Raji (cell line): ENCODE data around the gene ZFP1.

Source experiments
- POLR2A ChIP-seq: IDR thresholded peaks from 2 replicates; pipeline ENCODE4 v1.6.1; 2011; ENCODE audit warnings: low read depth, low read length, control low read depth; ENCODE audit not compliant: insufficient read depth

ZFP1 gene

DNA sequence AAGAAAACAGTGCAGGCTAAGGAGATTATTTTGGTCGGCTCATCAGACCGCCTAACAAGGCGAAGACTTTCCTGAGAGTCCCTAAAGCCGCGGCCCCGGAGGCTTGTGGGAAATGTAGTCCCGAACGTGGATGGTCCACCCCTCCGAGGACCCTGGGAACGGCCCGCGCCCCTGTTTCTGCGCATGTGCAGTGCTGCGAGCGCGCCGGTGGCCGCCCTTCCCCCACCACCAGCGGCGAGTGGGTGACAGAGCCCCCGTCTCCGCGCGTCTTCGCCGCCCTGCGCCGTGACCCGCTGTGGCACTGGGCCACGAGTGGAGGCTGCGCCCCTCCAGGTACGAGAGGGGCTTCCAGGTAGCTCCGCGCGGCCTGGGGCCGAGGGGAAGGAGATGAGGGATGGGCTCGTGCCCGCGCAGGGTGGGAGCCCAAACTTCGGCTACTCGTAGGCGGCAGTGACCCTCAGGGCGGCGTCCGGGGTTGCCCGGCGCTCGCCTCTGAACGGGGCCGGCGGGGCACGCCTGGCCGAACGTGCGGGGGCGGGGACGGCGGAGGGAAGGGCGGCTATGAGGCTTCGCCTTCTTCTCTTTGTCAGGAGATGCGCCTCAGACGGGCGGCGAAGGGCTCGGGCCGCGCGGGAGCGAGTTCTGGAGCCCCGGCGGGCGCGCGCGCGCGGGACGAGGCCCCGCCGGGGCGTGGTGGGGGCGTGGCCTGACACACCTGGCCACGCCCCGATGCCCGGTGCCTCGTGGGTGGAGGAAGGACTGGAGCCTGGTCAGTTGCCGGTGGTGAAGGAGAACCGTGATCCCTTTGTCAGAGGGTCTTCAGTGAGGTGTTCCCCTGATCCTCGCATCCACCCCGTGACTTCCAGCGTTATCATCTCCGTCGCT lies at the start of gene ZFP1:
TSS of gene ZFP1 (plus strand) at position 214 of the 885 bp plus-strand sequence. CDS start 4,428 bp downstream, outside the sequence.
- TF ChIP-seq POLR2A: peak; percentile 86

DNA sequence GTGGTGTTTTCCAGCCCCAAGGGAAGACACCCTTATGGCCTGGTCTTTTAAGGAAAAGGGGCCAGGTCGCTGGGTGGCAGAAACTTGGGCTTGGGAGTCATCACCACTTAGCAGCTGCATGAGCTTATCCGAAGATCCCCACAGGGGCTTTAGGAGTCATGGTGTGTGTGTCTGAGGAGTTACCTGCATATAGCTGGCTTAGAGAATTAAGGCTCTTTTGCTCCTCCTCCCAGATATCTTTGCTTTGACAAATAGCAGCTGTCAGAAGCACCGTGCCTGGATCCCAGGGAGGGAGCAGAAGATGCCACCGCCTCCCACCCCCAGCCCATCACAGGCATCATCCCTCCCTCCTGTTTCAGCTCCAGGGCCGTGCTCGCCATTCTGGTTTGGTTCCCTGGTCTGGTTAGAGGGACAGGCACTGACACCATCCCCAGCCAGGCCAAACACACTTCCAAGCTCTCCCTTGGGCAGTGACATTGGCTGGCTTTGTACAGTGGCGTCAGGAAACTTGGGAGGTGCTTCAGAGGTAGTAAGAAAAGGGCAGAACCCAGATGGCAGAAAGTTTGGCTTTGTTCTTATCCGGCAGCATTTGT lies 49.2 kb upstream of the ZFP1 start:
- TF ChIP-seq POLR2A: no peak

DNA sequence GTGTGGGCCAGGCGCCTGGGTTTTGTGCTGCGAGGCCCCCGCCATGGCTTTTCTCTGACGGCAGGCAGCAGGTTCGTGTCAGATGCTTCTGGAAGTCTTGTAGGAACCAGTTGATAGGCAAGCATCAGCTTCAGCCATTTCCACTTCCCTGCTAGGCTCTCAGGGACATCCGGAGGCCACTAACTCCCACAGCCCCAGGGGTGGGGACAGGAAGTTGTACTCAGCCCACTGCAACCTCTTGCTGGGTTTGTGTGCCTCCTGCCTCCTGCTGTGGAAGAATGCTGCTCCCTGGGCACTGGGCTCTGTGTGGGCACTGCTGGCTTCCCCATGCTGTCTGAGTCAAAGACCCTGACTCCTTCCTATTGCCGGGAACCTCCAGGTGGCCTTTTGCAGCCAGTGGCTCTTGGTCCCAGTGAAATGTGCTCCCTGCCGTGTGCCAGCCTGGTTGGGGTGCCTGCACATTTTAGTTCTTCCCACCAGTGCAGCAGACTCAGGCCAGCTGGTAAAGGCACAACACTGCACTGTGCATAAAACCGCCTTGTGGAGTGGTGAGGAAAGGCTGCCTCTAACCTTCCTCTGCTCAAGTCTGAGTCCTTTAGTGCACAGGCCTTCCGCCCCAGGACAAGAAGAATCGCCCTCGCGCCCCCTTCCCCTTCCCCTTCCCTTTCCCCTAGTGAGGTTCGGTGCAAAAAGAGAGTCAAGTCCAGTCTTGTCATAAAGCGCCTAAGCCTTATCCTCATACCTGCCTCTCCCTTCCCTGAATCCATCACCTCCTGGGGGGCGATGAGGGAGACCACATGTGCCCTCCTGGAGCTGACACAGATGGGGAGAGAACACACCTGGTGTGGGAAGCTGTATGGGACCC lies 48.4 kb upstream of the ZFP1 start:
- no peak for TF ChIP-seq POLR2A

DNA sequence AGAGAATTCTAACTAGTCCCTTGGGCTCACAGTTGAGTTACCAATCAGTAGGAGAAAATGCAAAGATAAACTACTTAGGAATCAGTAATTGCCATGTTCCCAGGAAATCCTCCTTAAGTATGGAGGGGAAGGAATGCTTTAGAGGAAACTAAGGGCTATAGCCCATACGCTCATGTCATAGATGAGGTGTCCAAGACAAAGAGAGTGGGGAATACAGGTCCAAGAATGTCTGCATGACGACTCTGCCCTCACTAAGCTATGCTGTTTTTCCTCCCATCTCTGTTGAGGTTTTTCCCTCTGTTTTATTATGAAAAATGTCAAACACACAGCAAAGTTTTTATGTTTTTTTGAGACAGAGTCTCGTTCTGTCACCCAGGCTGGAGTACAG lies 47.7 kb upstream of the ZFP1 start:
- no peak for TF ChIP-seq POLR2A

DNA sequence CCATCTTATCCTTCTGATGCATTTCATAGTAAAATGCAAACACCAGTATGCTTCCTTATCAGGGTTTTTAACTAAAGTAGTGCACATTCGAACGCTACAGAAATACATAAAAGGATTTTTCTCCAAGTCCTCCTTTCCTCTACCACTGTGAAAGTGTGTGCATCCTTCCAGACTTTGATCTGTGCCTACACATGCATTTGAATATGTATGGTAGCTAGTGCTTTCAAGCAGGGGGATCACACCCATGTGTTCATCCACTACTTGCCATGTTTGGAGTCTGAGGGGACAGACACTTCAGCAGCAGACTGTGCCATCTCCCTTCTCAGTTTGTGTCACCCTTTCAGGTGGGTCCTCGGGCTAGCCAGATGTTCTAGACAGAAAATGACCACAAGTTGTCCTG lies 46.7 kb upstream of the ZFP1 start:
- TF ChIP-seq POLR2A: no peak

DNA sequence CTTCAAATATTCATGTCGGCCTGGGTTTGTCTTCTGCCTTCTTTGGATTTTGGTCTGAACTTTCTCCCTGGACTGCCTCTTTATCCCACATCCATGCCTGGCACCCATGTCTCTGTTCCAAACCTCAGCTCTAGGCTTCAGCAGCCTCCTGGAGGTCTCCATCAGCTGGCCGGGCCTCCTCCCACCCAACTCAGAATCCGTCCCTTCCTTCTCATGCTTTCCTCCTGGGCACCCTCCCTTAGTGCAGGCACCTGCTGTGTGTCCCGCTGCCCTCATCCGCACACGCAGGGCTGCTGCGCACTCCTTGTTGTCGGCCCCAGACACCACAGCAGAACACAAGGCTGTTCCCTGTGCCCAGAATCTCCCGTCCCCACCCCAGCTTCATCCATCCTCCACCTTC lies 45.7 kb upstream of the ZFP1 start:
- no peak for TF ChIP-seq POLR2A

DNA sequence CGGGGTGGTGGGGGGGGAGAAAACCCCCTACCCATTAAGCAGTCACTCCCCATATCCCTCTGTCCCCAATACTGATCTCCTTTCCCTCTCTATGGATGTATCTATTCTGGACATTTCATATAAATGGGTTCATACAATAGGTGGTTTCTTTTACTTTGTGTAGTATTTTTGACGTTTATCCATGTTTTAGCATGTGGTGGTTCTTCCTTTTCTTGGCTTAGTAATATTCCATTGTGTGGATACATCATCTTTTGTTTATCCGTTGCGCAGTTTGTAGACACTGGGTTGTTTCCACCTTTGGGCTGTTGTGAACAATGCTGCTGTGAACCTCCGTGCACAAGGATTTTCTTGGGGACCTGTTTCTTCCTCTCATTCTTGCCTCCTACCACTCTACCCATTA lies 44.3 kb upstream of the ZFP1 start:
- no peak for TF ChIP-seq POLR2A

DNA sequence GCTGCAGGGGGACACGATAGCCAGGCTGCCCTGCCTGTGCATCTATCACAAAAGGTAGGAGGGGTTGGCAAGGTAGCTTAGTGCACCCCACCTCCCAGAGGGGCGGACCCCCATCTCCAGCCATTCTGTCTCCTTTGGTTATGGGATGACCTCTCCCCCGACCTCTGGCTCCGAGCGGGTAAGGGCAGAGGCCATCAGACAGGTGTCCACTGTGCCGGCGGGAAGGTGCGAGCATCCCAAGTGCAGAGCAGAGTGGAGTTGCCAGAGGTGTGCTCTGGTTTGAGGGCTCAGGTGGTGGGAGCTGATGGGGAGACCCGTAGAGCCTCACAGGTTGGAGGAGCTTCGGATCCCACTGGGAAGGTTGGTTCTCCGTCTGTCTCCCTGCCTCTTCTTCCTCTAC lies 43.5 kb upstream of the ZFP1 start:
- no peak for TF ChIP-seq POLR2A

DNA sequence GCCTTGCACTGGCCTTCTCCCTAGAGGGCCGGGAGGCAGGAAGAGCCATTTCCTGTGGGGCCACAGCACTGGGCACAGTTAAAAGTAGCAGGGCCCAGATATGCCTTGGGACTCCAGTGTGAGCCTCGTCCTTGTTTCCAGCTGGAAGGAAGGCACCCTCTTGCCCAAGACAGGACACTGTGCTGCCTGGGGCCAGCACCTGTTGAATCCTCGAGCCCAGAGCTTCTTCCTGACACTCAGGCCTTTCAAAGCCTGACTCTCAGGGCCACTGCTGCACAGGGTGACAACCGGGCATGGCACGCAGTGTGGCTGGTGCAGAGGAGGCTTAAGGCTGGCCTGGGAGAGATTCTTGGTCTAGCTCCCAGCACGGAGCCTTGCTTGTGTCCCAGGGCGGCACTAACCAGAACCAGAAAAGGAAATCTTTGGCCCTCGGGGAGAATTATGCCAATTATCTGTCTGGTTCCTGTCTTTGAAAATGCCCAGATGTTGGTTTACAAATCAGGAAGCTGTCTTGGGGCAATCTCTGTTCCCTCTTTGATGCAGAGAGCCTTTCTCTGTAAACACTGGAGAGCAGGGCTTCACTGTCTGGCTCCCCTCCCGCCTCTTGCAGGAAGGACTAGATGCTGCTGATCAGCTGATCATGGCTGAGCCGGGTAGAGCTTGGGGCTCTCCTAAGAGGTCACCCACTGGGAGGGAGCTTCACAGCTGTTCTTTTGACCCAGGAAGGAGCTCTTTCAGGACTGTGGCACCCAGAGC lies 42.8 kb upstream of the ZFP1 start:
- TF ChIP-seq POLR2A: no peak

DNA sequence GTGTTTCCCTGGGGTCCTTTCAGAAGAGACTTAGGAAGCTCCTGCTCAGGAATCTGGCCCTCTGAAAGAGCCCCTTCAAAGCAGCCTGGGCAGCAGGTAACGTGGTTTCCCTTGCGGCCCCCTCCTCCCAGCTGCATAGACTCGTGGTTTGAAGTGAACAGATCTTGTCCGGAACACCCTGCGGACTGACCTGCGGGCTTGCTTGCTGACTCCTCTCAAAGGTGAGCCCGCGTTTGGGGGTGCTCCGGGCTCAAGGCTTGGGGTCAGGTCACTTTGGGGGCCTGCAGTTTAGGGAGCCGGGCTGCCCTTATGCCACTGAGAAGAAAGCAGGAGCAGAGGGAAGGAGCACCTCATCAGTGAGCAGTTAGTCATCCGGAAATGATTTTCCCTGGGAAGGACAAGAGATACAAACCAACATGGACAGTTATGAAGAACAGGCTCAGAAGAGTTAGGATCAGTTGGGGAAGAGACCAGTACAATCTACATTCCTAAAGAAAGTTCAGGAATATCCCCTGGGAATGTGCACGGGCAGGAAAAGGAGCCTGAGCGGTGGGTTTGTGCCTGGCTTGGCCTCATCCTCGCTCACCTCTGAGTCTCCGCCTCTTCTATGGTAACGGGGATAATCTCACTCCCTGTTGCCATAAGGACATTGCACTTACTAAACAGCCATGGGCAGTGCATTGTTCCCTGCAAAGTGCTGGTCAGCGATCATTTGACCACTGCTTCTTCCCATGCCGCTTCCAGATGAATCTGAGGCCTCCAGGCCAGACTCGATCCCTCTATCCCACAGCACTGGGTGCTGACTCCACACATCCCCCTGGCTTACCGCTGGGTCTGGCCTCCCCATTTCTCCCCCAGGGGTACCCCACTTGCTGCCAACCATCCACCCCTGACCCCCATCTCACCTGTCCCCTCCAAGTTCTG lies 41.7 kb upstream of the ZFP1 start:
- no peak for TF ChIP-seq POLR2A

DNA sequence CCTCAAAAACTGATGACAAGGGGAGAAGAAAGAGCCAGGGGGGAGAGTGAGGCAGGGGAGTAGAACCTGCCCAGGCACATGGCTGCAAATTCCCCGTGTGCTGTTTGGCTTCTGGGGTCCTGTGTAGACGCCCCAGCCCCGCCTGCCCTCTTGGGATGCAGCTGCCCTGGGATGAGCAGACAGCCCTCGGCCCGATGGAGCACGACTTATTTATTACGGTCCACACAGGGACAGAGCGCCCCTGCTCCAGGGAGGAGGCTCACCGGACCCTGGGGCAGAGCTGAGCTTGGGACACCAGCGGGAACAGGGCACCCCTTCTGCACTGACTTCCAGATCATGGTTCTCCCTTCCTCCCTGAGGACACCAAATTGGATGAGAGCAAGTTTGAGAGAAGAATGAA lies 40.8 kb upstream of the ZFP1 start:
- TF ChIP-seq POLR2A: no peak

DNA sequence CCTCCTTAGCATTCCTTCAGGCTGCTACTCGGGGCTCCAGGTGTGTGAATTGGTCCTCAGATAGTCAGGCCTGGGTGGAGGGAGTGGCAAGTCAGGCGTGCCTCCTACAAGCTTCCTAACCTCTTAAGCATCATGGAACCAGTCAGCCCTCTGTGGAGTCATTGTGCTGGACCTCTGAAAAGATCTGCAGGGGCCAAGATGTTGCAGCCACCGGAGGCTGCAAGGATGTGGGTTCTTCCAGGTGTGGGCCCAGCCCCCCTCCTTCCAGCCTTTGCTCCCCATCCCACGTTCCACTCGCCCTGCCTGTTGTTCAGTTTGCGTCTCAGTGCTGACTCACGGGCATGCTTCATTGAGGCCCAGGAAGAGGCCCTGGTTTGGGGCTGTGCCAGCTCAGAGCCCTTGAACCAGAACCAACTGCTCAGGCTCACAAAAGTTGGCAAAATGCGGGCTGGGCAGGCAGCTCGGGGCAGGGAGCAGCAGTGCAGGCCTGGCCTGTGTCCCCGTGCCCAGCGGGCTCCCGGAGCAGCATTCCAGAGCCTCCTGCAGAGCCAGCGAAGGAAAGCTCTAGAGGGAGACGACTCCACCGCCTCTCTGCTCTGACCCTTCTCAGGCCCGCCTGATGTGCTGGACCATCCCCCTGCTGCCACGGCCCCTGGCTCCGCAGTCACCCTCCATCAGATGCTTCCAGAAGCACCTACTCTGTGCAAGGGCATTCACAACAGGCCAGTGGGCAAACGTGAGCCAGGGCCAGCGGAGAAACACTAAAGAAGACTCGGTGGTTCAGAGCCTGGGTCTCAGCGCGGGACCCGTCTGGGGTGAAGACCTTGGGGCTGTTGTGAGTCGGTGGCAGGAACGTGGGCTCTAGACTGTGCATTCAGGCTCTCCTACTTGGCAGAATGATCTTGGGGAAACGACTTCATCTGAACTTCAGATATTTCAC lies 39.3 kb upstream of the ZFP1 start:
- 0 out of 2 replicates have a peak, but pooled peaks have one; percentile 34 for TF ChIP-seq POLR2A
